Astrocyte of the spinal cord (primary cell): ENCODE measurements around the gene ODC1.
A peak's percentile ranks its signal among the peaks of the same experiment; 100 is the strongest.

ENCODE experiments used
- DNase-seq: peaks from one replicate; pipeline ENCODE4 v3.0.0; 2011; ENCODE audit warnings: low read depth, low spot score
- H3K4me3 ChIP-seq: 2 replicates; pipeline ENCODE4 v1.5.1; 2011; ENCODE audit warnings: low read depth, mild to moderate bottlenecking, low read length, moderate library complexity
- CTCF ChIP-seq: IDR thresholded peaks from 2 replicates; pipeline ENCODE4 v1.5.1; 2012; ENCODE audit warnings: low read depth, mild to moderate bottlenecking, low read length, inconsistent platforms
- in situ Hi-C: cut with HindIII; loops from 2 replicates; pipeline ENCODE4 v1.10.0; 2017; ENCODE audit warnings: low sequenced_read_pairs

Gene ODC1

GRCh38 chr2:10453905-10454298, 5.8 kb upstream of the ODC1 start:
- no peak for TF ChIP-seq CTCF
- in situ Hi-C loops: no loop called here
- no peak for DNase-seq
- no peak overlapping the region for H3K4me3 ChIP-seq

- DNase-seq: no peak
- in situ Hi-C loops: no loop called here
- TF ChIP-seq CTCF: no peak
- H3K4me3 ChIP-seq: no peak overlapping the region
Observed at GRCh38 chr2:10452956-10453904, 5.1 kb upstream of the ODC1 start.

- peak; percentile 69 for DNase-seq
- in situ Hi-C loops: no loop called here
- no peak overlapping the region for H3K4me3 ChIP-seq
- no peak for TF ChIP-seq CTCF
Observed at GRCh38 chr2:10452312-10452711, 4.2 kb upstream of the ODC1 start.

- DNase-seq: no peak
- H3K4me3 ChIP-seq: no peak overlapping the region
- in situ Hi-C loops: no loop called here
- TF ChIP-seq CTCF: no peak
Observed at GRCh38 chr2:10451819-10452218, 3.7 kb upstream of the ODC1 start.

- TF ChIP-seq CTCF: no peak
- in situ Hi-C loops: no loop called here
- no peak overlapping the region for H3K4me3 ChIP-seq
- DNase-seq: no peak
Observed at GRCh38 chr2:10449838-10450691, 1.9 kb upstream of the ODC1 start.

GRCh38 chr2:10449486-10449831, 1.3 kb upstream of the ODC1 start:
- in situ Hi-C loops: no loop called here
- peak overlapping the region; percentile 52 for H3K4me3 ChIP-seq
- no peak for DNase-seq
- no peak for TF ChIP-seq CTCF
